GM23338 (cell line): ENCODE results near the gene SLC25A26. TPM values are rescaled to one million over a fixed set of nuclear protein-coding genes. Genes with fewer than 3 reads are reported as not detected.

Source experiments
- ATAC-seq: fragments of 200-7000 bp; cut with Tn5 transposase; 3 replicates; pipeline ENCODE4 v1.9.1; 2020
- DNase-seq: peaks from one replicate; pipeline ENCODE4 v3.0.0-alpha.2; 2015; ENCODE audit warnings: low spot score
- H2AFZ ChIP-seq: fragments of 200-600 bp; sonication (generic); 2 replicates; pipeline ENCODE4 v1.8.0; 2016; ENCODE audit warnings: antibody characterized with exemption, mild to moderate bottlenecking, moderate library complexity
- H3F3A ChIP-seq: fragments of 200-600 bp; sonication (generic); replicated peaks from 2 replicates; pipeline ENCODE4 v1.8.0; 2017; ENCODE audit warnings: antibody characterized with exemption, mixed run types, low read depth
- H3K27ac ChIP-seq: fragments of 200-600 bp; sonication (generic); 2 replicates; pipeline ENCODE4 v1.6.1; 2016; ENCODE audit warnings: low read depth
- H3K27me3 ChIP-seq: fragments of 200-600 bp; sonication (generic); 2 replicates; pipeline ENCODE4 v1.8.0; 2016; ENCODE audit warnings: mild to moderate bottlenecking, mixed run types, moderate library complexity; ENCODE audit not compliant: insufficient read depth
- H3K36me3 ChIP-seq: fragments of 200-600 bp; sonication (generic); 2 replicates; pipeline ENCODE4 v1.8.0; 2016; ENCODE audit warnings: mild to moderate bottlenecking; ENCODE audit not compliant: insufficient read depth
- H3K4me1 ChIP-seq: fragments of 200-600 bp; sonication (generic); 2 replicates; pipeline ENCODE4 v1.8.0; 2016; ENCODE audit warnings: mild to moderate bottlenecking, moderate library complexity; ENCODE audit not compliant: insufficient read depth
- H3K4me2 ChIP-seq: fragments of 200-600 bp; sonication (generic); 2 replicates; pipeline ENCODE4 v1.7.1; 2017; ENCODE audit warnings: mixed run types
- H3K4me3 ChIP-seq: fragments of 200-600 bp; sonication (generic); 2 replicates; pipeline ENCODE4 v1.6.1; 2016; ENCODE audit warnings: mixed run types
- H3K79me2 ChIP-seq: fragments of 200-600 bp; sonication (generic); replicated peaks from 2 replicates; pipeline ENCODE4 v1.8.0; 2017; ENCODE audit warnings: mild to moderate bottlenecking; ENCODE audit not compliant: insufficient read depth
- H3K9me2 ChIP-seq: fragments of 200-600 bp; sonication (generic); 2 replicates; pipeline ENCODE4 v1.8.0; 2017; ENCODE audit not compliant: insufficient read depth
- H4K20me1 ChIP-seq: fragments of 200-600 bp; sonication (generic); replicated peaks from 2 replicates; pipeline ENCODE4 v1.8.0; 2017; ENCODE audit warnings: mild to moderate bottlenecking; ENCODE audit not compliant: insufficient read depth
- H3K27ac Mint-ChIP-seq: 2 replicates; pipeline ENCODE4 v1.8.0; 2020; ENCODE audit warnings: inconsistent platforms, mild to moderate bottlenecking, moderate library complexity, mixed read lengths
- H3K27me3 Mint-ChIP-seq: 3 replicates; pipeline ENCODE4 v1.8.0; 2022; ENCODE audit warnings: low read depth, mild to moderate bottlenecking, moderate library complexity, mixed read lengths, inconsistent platforms; ENCODE audit not compliant: insufficient read depth, poor library complexity
- H3K36me3 Mint-ChIP-seq: 3 replicates; pipeline ENCODE4 v1.8.0; 2021; ENCODE audit warnings: low read depth, mild to moderate bottlenecking, inconsistent platforms, moderate library complexity, mixed read lengths
- H3K4me1 Mint-ChIP-seq: 3 replicates; pipeline ENCODE4 v1.8.0; 2020; ENCODE audit warnings: mild to moderate bottlenecking, inconsistent platforms, mixed read lengths
- H3K4me3 Mint-ChIP-seq: 3 replicates; pipeline ENCODE4 v1.8.0; 2021; ENCODE audit warnings: moderate library complexity, mild to moderate bottlenecking, inconsistent platforms, mixed read lengths
- H3K9me3 Mint-ChIP-seq: 3 replicates; pipeline ENCODE4 v1.8.0; 2020; ENCODE audit warnings: moderate library complexity, mild to moderate bottlenecking, inconsistent platforms, mixed read lengths
- CREB1 ChIP-seq: fragments of 250-450 bp; sonication (Bioruptor Pico); IDR thresholded peaks from 2 replicates; pipeline ENCODE4 v1.5.0; 2020; ENCODE audit warnings: low read depth, mild to moderate bottlenecking, moderate library complexity
- CTCF ChIP-seq, 2 experiments: fragments of 200-600 bp in 1 of 2; sonication (generic) in 1 of 2; conservative IDR thresholded peaks; 2 replicates each; pipeline versions ENCODE4 v1.5.1 to v1.6.1; 2016 to 2017; ENCODE audit warnings: antibody characterized with exemption in 2 of 2, low read depth in 2 of 2, mild to moderate bottlenecking in 2 of 2, moderate library complexity in 1 of 2
- EZH2 ChIP-seq: fragments of 200-600 bp; sonication (generic); IDR thresholded peaks from one replicate; pipeline ENCODE4 v1.8.0; 2017; ENCODE audit warnings: antibody characterized with exemption, mild to moderate bottlenecking, low read depth; ENCODE audit not compliant: unreplicated experiment
- EZH2phosphoT487 ChIP-seq: fragments of 200-600 bp; sonication (generic); IDR thresholded peaks from one replicate; pipeline ENCODE4 v1.8.1; 2018; ENCODE audit warnings: antibody characterized with exemption; ENCODE audit not compliant: unreplicated experiment
- JUNB ChIP-seq: IDR thresholded peaks from one replicate; pipeline ENCODE4 v1.6.1; 2016; ENCODE audit warnings: antibody characterized with exemption; ENCODE audit not compliant: unreplicated experiment
- POLR2AphosphoS5 ChIP-seq: IDR thresholded peaks from 2 replicates; pipeline ENCODE4 v1.6.1; 2016; ENCODE audit warnings: antibody characterized with exemption, low read depth
- STAT1 ChIP-seq: IDR thresholded peaks from one replicate; pipeline ENCODE4 v1.6.1; 2016; ENCODE audit warnings: antibody characterized with exemption; ENCODE audit not compliant: unreplicated experiment
- ZNF331 ChIP-seq: fragments of 250-450 bp; sonication (Bioruptor Pico); IDR thresholded peaks from 2 replicates; pipeline ENCODE4 v1.5.0; 2020; ENCODE audit warnings: low read depth, mild to moderate bottlenecking, moderate library complexity
- ZNF462 ChIP-seq: fragments of 250-450 bp; sonication (Bioruptor Pico); IDR thresholded peaks from 2 replicates; pipeline ENCODE4 v1.5.0; 2020; ENCODE audit warnings: mild to moderate bottlenecking, moderate library complexity
- polyA plus RNA-seq: library from polyadenylated mRNA; unstranded; fragments of >200 nt; fragmentation: Nextera tagmentation; extraction: Ambion mirVana; gene quantifications from 2 replicates; pipeline ENCODE4 v1.2.1, GENCODE V29; 2016
- total RNA-seq: library from RNA; depleted of rRNA; stranded (reverse); fragments of >200 nt; shearing (Covaris generic); gene quantifications from 2 replicates; pipeline ENCODE4 v1.2.3, GENCODE V29; 2014
- TF ChIP-seq, protein P1 (sequence below): IDR thresholded peaks from one replicate; pipeline ENCODE4 v1.6.1; 2018; ENCODE audit warnings: antibody characterized with exemption; ENCODE audit not compliant: unreplicated experiment

The SLC25A26 gene
- total and polyA plus RNA-seq, 2 experiments from 2014 or later, result 24.8 to 40.2 TPM

DNA sequence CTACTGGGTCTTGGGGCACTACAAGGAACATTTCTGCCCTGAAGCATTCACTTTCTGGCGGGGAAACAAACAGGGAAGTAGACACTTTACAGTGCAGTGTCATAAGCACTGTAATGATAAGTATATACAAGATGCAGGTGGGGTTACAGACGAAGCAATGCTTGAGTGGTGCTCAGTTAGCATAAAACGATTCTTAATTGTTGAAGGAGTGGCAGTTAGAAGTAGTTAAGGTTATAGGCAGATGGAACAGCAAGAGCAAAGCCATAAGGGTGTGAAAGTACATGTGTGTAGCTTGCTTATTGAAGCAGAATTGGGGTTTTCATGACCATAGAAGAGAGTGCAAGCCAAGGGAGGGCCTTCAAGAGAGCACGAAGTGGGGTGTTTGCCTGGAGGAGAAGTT is 46.2 kb downstream of the SLC25A26 start (continued):
- no peak for TF ChIP-seq CTCF (conservative IDR thresholded peaks at IDR 0.05; ENCODE audit: low read depth in 2 of 2)
- no peak for TF ChIP-seq POLR2AphosphoS5
- no peak for TF ChIP-seq EZH2phosphoT487

DNA sequence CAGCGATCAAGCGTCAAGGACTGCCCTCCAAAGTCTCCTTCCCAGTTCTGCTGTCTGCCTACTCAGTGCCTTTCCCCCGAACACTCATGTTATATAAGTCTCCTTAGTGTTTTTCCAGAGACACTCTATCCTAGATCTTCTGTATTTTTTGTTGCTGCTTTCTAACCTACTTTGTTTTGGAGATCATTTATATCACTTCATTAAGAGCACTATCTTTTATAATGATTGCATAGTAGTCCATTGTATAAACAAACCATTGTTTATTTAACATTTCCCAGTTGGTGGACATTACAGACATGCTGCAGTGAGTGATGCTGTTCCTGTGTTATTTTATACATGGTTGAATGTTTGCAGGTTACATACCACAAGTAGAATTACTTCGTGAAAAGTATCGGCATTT is 47.1 kb downstream of the SLC25A26 start:
- Mint-ChIP-seq H3K4me3 (no peak overlapping the region), H3K36me3 (peaks cover 16% of the 10 kb centered on the region), H3K27me3 (no peaks in the 10 kb centered on the region), H3K9me3 (no peaks in the 10 kb centered on the region), H3K4me1 (peaks cover 8% of the 10 kb centered on the region), H3K27ac (no peak overlapping the region)
- H4K20me1 ChIP-seq, result no peaks in the 10 kb centered on the region
- DNase-seq (no peak), ATAC-seq (no peak)
- H3K36me3 ChIP-seq, result no peaks in the 10 kb centered on the region
- no peak overlapping the region for H3K4me3 ChIP-seq
- no peak overlapping the region for H2AFZ ChIP-seq
- no peaks in the 10 kb centered on the region for H3F3A ChIP-seq
- H3K27me3 ChIP-seq, result no peaks in the 10 kb centered on the region
- no peaks in the 10 kb centered on the region for H3K9me2 ChIP-seq
- no peak overlapping the region for H3K27ac ChIP-seq
- H3K4me2 ChIP-seq, result no peak overlapping the region
- H3K79me2 ChIP-seq, result no peaks in the 10 kb centered on the region
- H3K4me1 ChIP-seq, result no peaks in the 10 kb centered on the region
- TF ChIP-seq CTCF (conservative IDR thresholded peaks at IDR 0.05; ENCODE audit: low read depth in 2 of 2), result no peak
- TF ChIP-seq POLR2AphosphoS5, result no peak
- no peak for TF ChIP-seq STAT1
- no peak for TF ChIP-seq ZNF331 (CRISPR knock-in tag)
- TF ChIP-seq EZH2phosphoT487, result no peak
- TF ChIP-seq JUNB, result no peak
- TF ChIP-seq, protein P1, sequence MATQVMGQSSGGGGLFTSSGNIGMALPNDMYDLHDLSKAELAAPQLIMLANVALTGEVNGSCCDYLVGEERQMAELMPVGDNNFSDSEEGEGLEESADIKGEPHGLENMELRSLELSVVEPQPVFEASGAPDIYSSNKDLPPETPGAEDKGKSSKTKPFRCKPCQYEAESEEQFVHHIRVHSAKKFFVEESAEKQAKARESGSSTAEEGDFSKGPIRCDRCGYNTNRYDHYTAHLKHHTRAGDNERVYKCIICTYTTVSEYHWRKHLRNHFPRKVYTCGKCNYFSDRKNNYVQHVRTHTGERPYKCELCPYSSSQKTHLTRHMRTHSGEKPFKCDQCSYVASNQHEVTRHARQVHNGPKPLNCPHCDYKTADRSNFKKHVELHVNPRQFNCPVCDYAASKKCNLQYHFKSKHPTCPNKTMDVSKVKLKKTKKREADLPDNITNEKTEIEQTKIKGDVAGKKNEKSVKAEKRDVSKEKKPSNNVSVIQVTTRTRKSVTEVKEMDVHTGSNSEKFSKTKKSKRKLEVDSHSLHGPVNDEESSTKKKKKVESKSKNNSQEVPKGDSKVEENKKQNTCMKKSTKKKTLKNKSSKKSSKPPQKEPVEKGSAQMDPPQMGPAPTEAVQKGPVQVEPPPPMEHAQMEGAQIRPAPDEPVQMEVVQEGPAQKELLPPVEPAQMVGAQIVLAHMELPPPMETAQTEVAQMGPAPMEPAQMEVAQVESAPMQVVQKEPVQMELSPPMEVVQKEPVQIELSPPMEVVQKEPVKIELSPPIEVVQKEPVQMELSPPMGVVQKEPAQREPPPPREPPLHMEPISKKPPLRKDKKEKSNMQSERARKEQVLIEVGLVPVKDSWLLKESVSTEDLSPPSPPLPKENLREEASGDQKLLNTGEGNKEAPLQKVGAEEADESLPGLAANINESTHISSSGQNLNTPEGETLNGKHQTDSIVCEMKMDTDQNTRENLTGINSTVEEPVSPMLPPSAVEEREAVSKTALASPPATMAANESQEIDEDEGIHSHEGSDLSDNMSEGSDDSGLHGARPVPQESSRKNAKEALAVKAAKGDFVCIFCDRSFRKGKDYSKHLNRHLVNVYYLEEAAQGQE, result no peak
- no peak for TF ChIP-seq ZNF462 (CRISPR knock-in tag)
- no peak for TF ChIP-seq CREB1 (CRISPR knock-in tag)
- TF ChIP-seq EZH2, result no peak
